GM12891 (cell line): ENCODE results near the gene PFKFB2.

Experiments
- POLR2A ChIP-seq: IDR thresholded peaks from 2 replicates; pipeline ENCODE4 v1.6.1; 2011; ENCODE audit warnings: low read depth, low read length, control low read depth
- POLR2AphosphoS5 ChIP-seq: IDR thresholded peaks from 2 replicates; pipeline ENCODE4 v1.6.1; 2011; ENCODE audit warnings: low read depth, low read length, control low read depth
- POU2F2 ChIP-seq: IDR thresholded peaks from 2 replicates; pipeline ENCODE4 v1.6.1; 2011; ENCODE audit warnings: low read depth, mild to moderate bottlenecking, control low read depth, low read length, moderate library complexity
- SPI1 ChIP-seq: IDR thresholded peaks from 2 replicates; pipeline ENCODE4 v1.6.1; 2011; ENCODE audit warnings: low read depth, low read length, control low read depth
- TAF1 ChIP-seq: IDR thresholded peaks from 2 replicates; pipeline ENCODE4 v1.6.1; 2011; ENCODE audit warnings: low read depth, low read length, control low read depth

GRCh38 chr1:207085887-207086286, 32.8 kb downstream of the PFKFB2 start:
- TF ChIP-seq POLR2A: no peak
- no peak for TF ChIP-seq POU2F2
- TF ChIP-seq POLR2AphosphoS5: no peak
- TF ChIP-seq SPI1: no peak
- no peak for TF ChIP-seq TAF1
